ENCODE measurements around the gene ANKRD10. TPM values are rescaled to one million over a fixed set of nuclear protein-coding genes. Genes with fewer than 3 reads are reported as not detected.

ANKRD10 gene
- total and polyA plus RNA-seq, 2 donors (not counting 3 experiments of a cell fraction or from before 2014, with no cell fraction given), result 44.5 to 94.1 TPM

- no peak for DNase-seq (ENCODE audit: low read depth, low spot score)
- Histone ChIP-seq H3K9ac (replicated peaks; ENCODE audit: extremely low read depth, insufficient read depth, low read length) (no peak overlapping the region), H3K4me3 (replicated peaks in 1 of 3; ENCODE audit: insufficient read depth in 1 of 3, low read depth in 1 of 3, low read length in 3 of 3) (no peak overlapping the region), H3K9me3 (replicated peaks; ENCODE audit: control insufficient read depth, insufficient read depth, low read length) (no peaks in the 10 kb centered on the region), H3K27me3 (ENCODE audit: control insufficient read depth in 2 of 2, insufficient read depth in 2 of 2, low read length in 2 of 2) (peaks cover 10 to 25% of the 10 kb centered on the region in 2 experiments), H3K36me3 (ENCODE audit: control insufficient read depth in 2 of 2, extremely low read depth in 1 of 2, insufficient read depth in 2 of 2, low read length in 2 of 2) (no peaks in the 10 kb centered on the region), H3K4me1 (ENCODE audit: control insufficient read depth, extremely low read depth, insufficient read depth, low read length) (no peaks in the 10 kb centered on the region), H3K4me2 (ENCODE audit: insufficient read depth, low read length) (no peak overlapping the region), H4K20me1 (replicated peaks; ENCODE audit: control insufficient read depth, extremely low read depth, insufficient read depth, low read length) (no peaks in the 10 kb centered on the region), H3K79me2 (ENCODE audit: control insufficient read depth, insufficient read depth, low read length) (no peaks in the 10 kb centered on the region), H3K9me1 (replicated peaks; ENCODE audit: control insufficient read depth, extremely low read depth, insufficient read depth, low read length) (no peaks in the 10 kb centered on the region), H2AFZ (ENCODE audit: low read depth, low read length) (no peak overlapping the region), H3K27ac (ENCODE audit: insufficient read depth, low read depth, low read length) (no peak overlapping the region)
- no peak for TF ChIP-seq EZH2 (IDR thresholded peaks at IDR 0.05; ENCODE audit: borderline replicate concordance, low read depth, low read length, severe bottlenecking)
- TF ChIP-seq, protein P1, sequence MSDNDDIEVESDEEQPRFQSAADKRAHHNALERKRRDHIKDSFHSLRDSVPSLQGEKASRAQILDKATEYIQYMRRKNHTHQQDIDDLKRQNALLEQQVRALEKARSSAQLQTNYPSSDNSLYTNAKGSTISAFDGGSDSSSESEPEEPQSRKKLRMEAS (IDR thresholded peaks at IDR 0.05; ENCODE audit: insufficient read depth, insufficient read length), result no peak
- no peak for TF ChIP-seq MYC (IDR thresholded peaks at IDR 0.05; ENCODE audit: low read depth, low read length)
- TF ChIP-seq GATA2 (IDR thresholded peaks at IDR 0.05; ENCODE audit: insufficient read depth, insufficient read length, low read depth, low read length), result no peak
- no peak for TF ChIP-seq CTCF (IDR thresholded peaks at IDR 0.05; ENCODE audit: extremely low read depth in 1 of 2, insufficient read depth in 1 of 2, low read depth in 1 of 2, low read length in 2 of 2)
- no peak for TF ChIP-seq POLR2AphosphoS5 (IDR thresholded peaks at IDR 0.05; ENCODE audit: insufficient read depth, low read depth, low read length)
- TF ChIP-seq POLR2A (IDR thresholded peaks at IDR 0.05; ENCODE audit: low read depth, low read length), result no peak
- TF ChIP-seq FOS (IDR thresholded peaks at IDR 0.05; ENCODE audit: borderline replicate concordance, insufficient read depth, low read length), result no peak
- no peak for TF ChIP-seq JUN (IDR thresholded peaks at IDR 0.05; ENCODE audit: borderline replicate concordance, insufficient read depth, insufficient read length, low read depth)
- no peak for FAIRE-seq
- ChIA-PET POLR2A (no interaction called here), CTCF (no interaction called here)
- intact Hi-C loops (cut with micrococcal nuclease) (no loop called here), dilution Hi-C loops (cut with MboI; ENCODE audit: extremely low pct_ligation_motif_present, low sequenced_read_pairs) (no loop called here)
- BruUV-seq (replicated peaks), result no TSS peak
These were observed 80.3 kb downstream of the ANKRD10 start for GRCh38 chr13:110834572-110834971.

Measured in endothelial cell of umbilical vein (primary cell).